22Rv1 (cell line): ENCODE measurements around the gene MMP3.

ENCODE experiments used
- ZFX ChIP-seq: fragments of 450-650 bp; IDR thresholded peaks from 2 replicates; pipeline ENCODE4 v1.6.1; 2017; ENCODE audit warnings: antibody characterized with exemption, borderline replicate concordance
- TF ChIP-seq, protein P1 (sequence below): fragments of 450-650 bp; IDR thresholded peaks from 2 replicates; pipeline ENCODE4 v1.5.1; 2017; ENCODE audit warnings: mild to moderate bottlenecking

GRCh38 chr11:102792604-102793003 is 50.8 kb downstream of the MMP3 start:
- TF ChIP-seq, protein P1, sequence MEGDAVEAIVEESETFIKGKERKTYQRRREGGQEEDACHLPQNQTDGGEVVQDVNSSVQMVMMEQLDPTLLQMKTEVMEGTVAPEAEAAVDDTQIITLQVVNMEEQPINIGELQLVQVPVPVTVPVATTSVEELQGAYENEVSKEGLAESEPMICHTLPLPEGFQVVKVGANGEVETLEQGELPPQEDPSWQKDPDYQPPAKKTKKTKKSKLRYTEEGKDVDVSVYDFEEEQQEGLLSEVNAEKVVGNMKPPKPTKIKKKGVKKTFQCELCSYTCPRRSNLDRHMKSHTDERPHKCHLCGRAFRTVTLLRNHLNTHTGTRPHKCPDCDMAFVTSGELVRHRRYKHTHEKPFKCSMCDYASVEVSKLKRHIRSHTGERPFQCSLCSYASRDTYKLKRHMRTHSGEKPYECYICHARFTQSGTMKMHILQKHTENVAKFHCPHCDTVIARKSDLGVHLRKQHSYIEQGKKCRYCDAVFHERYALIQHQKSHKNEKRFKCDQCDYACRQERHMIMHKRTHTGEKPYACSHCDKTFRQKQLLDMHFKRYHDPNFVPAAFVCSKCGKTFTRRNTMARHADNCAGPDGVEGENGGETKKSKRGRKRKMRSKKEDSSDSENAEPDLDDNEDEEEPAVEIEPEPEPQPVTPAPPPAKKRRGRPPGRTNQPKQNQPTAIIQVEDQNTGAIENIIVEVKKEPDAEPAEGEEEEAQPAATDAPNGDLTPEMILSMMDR = no peak
- no peak for TF ChIP-seq ZFX
